ENCODE data around the gene RPH3AL. TPM values are rescaled to one million over a fixed set of nuclear protein-coding genes. Genes with fewer than 3 reads are reported as not detected.
"Not testable (repeated sequence)": the region's sequence is repeated elsewhere in the genome, so short reads cannot be mapped to it uniquely, and the experiment has no call there.

RPH3AL gene
- polyA plus RNA-seq, 3 donors: 0.71 to 1.9 (median 1.5) TPM

- Mint-ChIP-seq H3K27ac (no peak overlapping the region), H3K9me3 (peaks cover 0 to 7% (median 3%) of the 10 kb centered on the region in 7 donors), H3K36me3 (peaks cover 0 to 3% of the 10 kb centered on the region in 2 donors), H3K4me3 (no peak overlapping the region), H3K27me3 (ENCODE audit: low read depth in 3 of 3) (peaks cover 2 to 4% (median 2%) of the 10 kb centered on the region in 3 donors), H3K4me1 (peaks cover 4% of the 10 kb centered on the region)
- H3K36me3 ChIP-seq (replicated peaks in 1 of 2; ENCODE audit: control insufficient read depth in 1 of 2, insufficient read depth in 2 of 2, low read length in 2 of 2): no peaks in the 10 kb centered on the region
- no peak for DNase-seq
- no peaks in the 10 kb centered on the region for H3K9me3 ChIP-seq (replicated peaks in 1 of 2; ENCODE audit: control insufficient read depth in 1 of 2, insufficient read depth in 1 of 2, low read length in 2 of 2)
- intact Hi-C loops (cut with micrococcal nuclease): no loop called here
- no peaks in the 10 kb centered on the region for H3K27me3 ChIP-seq (ENCODE audit: control insufficient read depth in 2 of 2, insufficient read depth in 2 of 2, low read length in 2 of 2)
- no peak overlapping the region for H3K4me2 ChIP-seq (replicated peaks; ENCODE audit: extremely low read depth, low read length, poor library complexity, severe bottlenecking)
- H2AFZ ChIP-seq (ENCODE audit: insufficient read depth, low read depth, low read length, poor library complexity, severe bottlenecking): no peak overlapping the region
- 88% methylated on average over 26 of the region's 28 CpGs for WGBS (ENCODE audit: insufficient coverage)
- H4K20me1 ChIP-seq (ENCODE audit: insufficient read depth, low read length): no peaks in the 10 kb centered on the region
- no peak overlapping the region for H3K27ac ChIP-seq (ENCODE audit: low read depth in 1 of 2, low read length in 2 of 2)
- TF ChIP-seq CTCF (IDR thresholded peaks at IDR 0.05): no peak
- no peak overlapping the region for H3K9ac ChIP-seq (ENCODE audit: insufficient read depth, low read length, poor library complexity, severe bottlenecking)
- H3K4me1 ChIP-seq (ENCODE audit: control insufficient read depth in 1 of 2, insufficient read depth in 2 of 2, low read length in 2 of 2): no peaks in the 10 kb centered on the region
- H3K79me2 ChIP-seq (ENCODE audit: insufficient read depth, low read length): no peaks in the 10 kb centered on the region
- H3K4me3 ChIP-seq (replicated peaks in 1 of 3; ENCODE audit: low read depth in 2 of 3, low read length in 3 of 3): no peak overlapping the region
These were observed 78.4 kb downstream of the RPH3AL start for GRCh38 chr17:273981-274832.

- H3K4me1 Mint-ChIP-seq; H4K20me1 ChIP-seq (ENCODE audit: insufficient read depth, low read length); H3K4me3 ChIP-seq (replicated peaks in 1 of 3; ENCODE audit: low read depth in 2 of 3, low read length in 3 of 3); H3K27ac Mint-ChIP-seq; H3K9me3 ChIP-seq (replicated peaks in 1 of 2; ENCODE audit: control insufficient read depth in 1 of 2, insufficient read depth in 1 of 2, low read length in 2 of 2); H3K36me3 Mint-ChIP-seq; DNase-seq; H3K4me3 Mint-ChIP-seq; H2AFZ ChIP-seq (ENCODE audit: insufficient read depth, low read depth, low read length, poor library complexity, severe bottlenecking); H3K9ac ChIP-seq (ENCODE audit: insufficient read depth, low read length, poor library complexity, severe bottlenecking); H3K27me3 Mint-ChIP-seq (ENCODE audit: low read depth in 3 of 3); H3K4me2 ChIP-seq (replicated peaks; ENCODE audit: extremely low read depth, low read length, poor library complexity, severe bottlenecking); intact Hi-C loops (cut with micrococcal nuclease); H3K27me3 ChIP-seq (ENCODE audit: control insufficient read depth in 2 of 2, insufficient read depth in 2 of 2, low read length in 2 of 2); H3K36me3 ChIP-seq (replicated peaks in 1 of 2; ENCODE audit: control insufficient read depth in 1 of 2, insufficient read depth in 2 of 2, low read length in 2 of 2); H3K9me3 Mint-ChIP-seq; H3K4me1 ChIP-seq (ENCODE audit: control insufficient read depth in 1 of 2, insufficient read depth in 2 of 2, low read length in 2 of 2); H3K27ac ChIP-seq (ENCODE audit: low read depth in 1 of 2, low read length in 2 of 2); H3K79me2 ChIP-seq (ENCODE audit: insufficient read depth, low read length): not testable (repeated sequence)
- WGBS (ENCODE audit: insufficient coverage): 95% methylated on average over 4 of the region's 26 CpGs
These were observed 79.8 kb downstream of the RPH3AL start for GRCh38 chr17:272856-273255.

- H3K4me1 ChIP-seq (ENCODE audit: control insufficient read depth in 1 of 2, insufficient read depth in 2 of 2, low read length in 2 of 2); H3K4me3 Mint-ChIP-seq; H3K27me3 ChIP-seq (ENCODE audit: control insufficient read depth in 2 of 2, insufficient read depth in 2 of 2, low read length in 2 of 2); DNase-seq; H4K20me1 ChIP-seq (ENCODE audit: insufficient read depth, low read length); H3K9me3 Mint-ChIP-seq; H3K4me2 ChIP-seq (replicated peaks; ENCODE audit: extremely low read depth, low read length, poor library complexity, severe bottlenecking); intact Hi-C loops (cut with micrococcal nuclease); H3K27me3 Mint-ChIP-seq (ENCODE audit: low read depth in 3 of 3); H3K4me1 Mint-ChIP-seq; H3K9ac ChIP-seq (ENCODE audit: insufficient read depth, low read length, poor library complexity, severe bottlenecking); H3K27ac ChIP-seq (ENCODE audit: low read depth in 1 of 2, low read length in 2 of 2); H3K27ac Mint-ChIP-seq; H3K36me3 Mint-ChIP-seq; H3K79me2 ChIP-seq (ENCODE audit: insufficient read depth, low read length); H3K9me3 ChIP-seq (replicated peaks in 1 of 2; ENCODE audit: control insufficient read depth in 1 of 2, insufficient read depth in 1 of 2, low read length in 2 of 2); H3K4me3 ChIP-seq (replicated peaks in 1 of 3; ENCODE audit: low read depth in 2 of 3, low read length in 3 of 3); H3K36me3 ChIP-seq (replicated peaks in 1 of 2; ENCODE audit: control insufficient read depth in 1 of 2, insufficient read depth in 2 of 2, low read length in 2 of 2); H2AFZ ChIP-seq (ENCODE audit: insufficient read depth, low read depth, low read length, poor library complexity, severe bottlenecking): not testable (repeated sequence)
- no CpG with 5 or more reads among the region's 4 CpGs for WGBS (ENCODE audit: insufficient coverage)
These were observed 80.5 kb downstream of the RPH3AL start for GRCh38 chr17:271928-272623.
